GM18951 (cell line): ENCODE measurements around the gene DRC7.
"Not testable (repeated sequence)": the region's sequence is repeated elsewhere in the genome, so short reads cannot be mapped to it uniquely, and the experiment has no call there.

Source experiments
- POLR2A ChIP-seq: IDR thresholded peaks from 4 replicates; pipeline ENCODE4 v1.6.1; 2011; ENCODE audit warnings: mild to moderate bottlenecking; ENCODE audit not compliant: insufficient read length, insufficient read depth; ENCODE audit errors: extremely low read depth
- in situ Hi-C: fragments of 300-500 bp; cut with MboI; formaldehyde crosslinking; loops from one replicate; pipeline ENCODE4 v1.12.0; 2022; ENCODE audit warnings: low sequenced_read_pairs, mixed read lengths, inconsistent platforms; ENCODE audit not compliant: unreplicated experiment

DRC7 gene

GRCh38 chr16:57664662-57665025, 30.0 kb upstream of the DRC7 start:
- in situ Hi-C loops, result no loop called here
- TF ChIP-seq POLR2A, result no peak

- in situ Hi-C loops, result no loop called here
- TF ChIP-seq POLR2A, result no peak
Measured at GRCh38 chr16:57665541-57665940, 29.1 kb upstream of the DRC7 start.

GRCh38 chr16:57666353-57667047, 28.1 kb upstream of the DRC7 start:
- in situ Hi-C loops, result no loop called here
- TF ChIP-seq POLR2A, result no peak

- in situ Hi-C loops, result no loop called here
- no peak for TF ChIP-seq POLR2A
Measured at GRCh38 chr16:57667048-57667525, 27.5 kb upstream of the DRC7 start.

- no peak for TF ChIP-seq POLR2A
- in situ Hi-C loops, result no loop called here
Measured at GRCh38 chr16:57667526-57668262, 26.9 kb upstream of the DRC7 start.

- TF ChIP-seq POLR2A, result no peak
- in situ Hi-C loops, result no loop called here
Measured at GRCh38 chr16:57668263-57668571, 26.4 kb upstream of the DRC7 start, which contains the start of gene ADGRG3. Gene ADGRG3, plus strand, starts transcription at chr16:57668306. Its CDS starts 42 bp downstream, at chr16:57668348.

- in situ Hi-C loops, result no loop called here
- TF ChIP-seq POLR2A, result no peak
Measured at GRCh38 chr16:57668630-57669475, 25.8 kb upstream of the DRC7 start.

- no peak for TF ChIP-seq POLR2A
- in situ Hi-C loops, result no loop called here
Measured at GRCh38 chr16:57669476-57670162, 25.0 kb upstream of the DRC7 start.

- in situ Hi-C loops, result no loop called here
- no peak for TF ChIP-seq POLR2A
Measured at GRCh38 chr16:57670196-57670595, 24.4 kb upstream of the DRC7 start.

GRCh38 chr16:57671451-57671850, 23.2 kb upstream of the DRC7 start:
- in situ Hi-C loops, result not testable (repeated sequence)

- in situ Hi-C loops, result no loop called here
- TF ChIP-seq POLR2A, result no peak
Measured at GRCh38 chr16:57672416-57672815, 22.2 kb upstream of the DRC7 start.

- no peak for TF ChIP-seq POLR2A
- in situ Hi-C loops, result no loop called here
Measured at GRCh38 chr16:57672824-57673223, 21.8 kb upstream of the DRC7 start.

GRCh38 chr16:57675741-57676551, 18.7 kb upstream of the DRC7 start:
- in situ Hi-C loops, result no loop called here
- no peak for TF ChIP-seq POLR2A
